Adrenal gland (tissue), 5 donors: Measurements from ENCODE around the gene RNF169.

ENCODE experiments used
- CTCF ChIP-seq, 6 experiments: fragments of 450-650 bp in 4 of 6; fragments of 200-600 bp in 2 of 6; sonication (generic) in 1 of 6; IDR thresholded peaks; 1 replicate in 5 of 6; 2 replicates in 1 of 6; pipeline versions ENCODE4 v1.5.1 to v1.8.0; 2016 to 2021; ENCODE audit warnings: antibody characterized with exemption in 6 of 6, mild to moderate bottlenecking in 2 of 6, moderate library complexity in 1 of 6
- POLR2A ChIP-seq, 2 donors: fragments of 450-650 bp; IDR thresholded peaks; one replicate each; pipeline ENCODE4 v1.6.1; 2017; ENCODE audit warnings: antibody characterized with exemption in 2 of 2, mild to moderate bottlenecking in 2 of 2, moderate library complexity in 1 of 2
- donor health status: DM: no; HTN: no; CAD: no.

- TF ChIP-seq CTCF (IDR thresholded peaks at IDR 0.05) (no peak), POLR2A (IDR thresholded peaks at IDR 0.05) (no peak)
These were observed 98.7 kb downstream of the RNF169 start for GRCh38 chr11:74847395-74847794.
